Body of pancreas (tissue), 4 donors: ENCODE data around the gene SLC25A23. TPM values are rescaled to one million over a fixed set of nuclear protein-coding genes. Genes with fewer than 3 reads are reported as not detected.
"Not testable (repeated sequence)": the region's sequence is repeated elsewhere in the genome, so short reads cannot be mapped to it uniquely, and the experiment has no call there.

ENCODE experiments used
- ATAC-seq: fragments of 150-250 bp; one replicate; pipeline ENCODE4 v1.9.1; 2016
- DNase-seq, 4 donors: peaks; one replicate each; pipeline ENCODE4 v3.0.0-alpha.2; 2019
- H3K27ac ChIP-seq, 4 donors: fragments of 200-600 bp; sonication (generic); 1 replicate in 3 of 4; 2 replicates in 1 of 4; pipeline versions ENCODE4 v1.5.1 to v1.6.1; 2016 to 2019; ENCODE audit warnings: mild to moderate bottlenecking in 1 of 4, mixed read lengths in 1 of 4, moderate library complexity in 1 of 4
- H3K27me3 ChIP-seq, 2 donors: fragments of 200-600 bp; sonication (generic); one replicate each; pipeline ENCODE4 v1.6.0; 2016; ENCODE audit warnings: mild to moderate bottlenecking in 1 of 2
- H3K36me3 ChIP-seq, 2 donors: fragments of 200-600 bp; sonication (generic); replicated peaks in 1 of 2; 2 replicates each; pipeline ENCODE4 v1.5.1; 2016; ENCODE audit warnings: low read depth in 2 of 2; ENCODE audit not compliant: insufficient read depth in 1 of 2
- H3K4me1 ChIP-seq: fragments of 200-600 bp; sonication (generic); one replicate; pipeline ENCODE4 v1.6.0; 2016
- H3K4me3 ChIP-seq, 2 donors: fragments of 200-600 bp; sonication (generic); 1 replicate in 1 of 2; 2 replicates in 1 of 2; pipeline ENCODE4 v1.5.1; 2016 to 2019
- H3K9me3 ChIP-seq, 3 donors: fragments of 200-600 bp; sonication (generic); 1 replicate in 2 of 3; 2 replicates in 1 of 3; pipeline ENCODE4 v1.5.1; 2016
- CTCF ChIP-seq, 7 experiments: fragments of 450-650 bp in 4 of 7; fragments of 200-600 bp in 3 of 7; sonication (generic) in 3 of 7; IDR thresholded peaks; one replicate each; pipeline ENCODE4 v1.5.1; 2016 to 2019; ENCODE audit warnings: antibody characterized with exemption in 7 of 7
- POLR2A ChIP-seq, 3 donors: fragments of 450-650 bp; IDR thresholded peaks; one replicate each; pipeline ENCODE4 v1.6.1; 2016; ENCODE audit warnings: antibody characterized with exemption in 3 of 3, mild to moderate bottlenecking in 2 of 3
- WGBS, 2 donors: methylation state at CpG; one replicate each; pipeline ENCODE4 v1.1.5; 2017; 5-methylcytosine and 5-hydroxymethylcytosine counted together
- intact Hi-C: fragments of 100-400 bp; cut with DNase I; formaldehyde crosslinking; loops from one replicate; pipeline ENCODE4 v1.15.1; 2023
- total RNA-seq, 2 donors: library from RNA; depleted of rRNA; stranded (reverse); fragments of >200 nt; gene quantifications; one replicate each; pipeline ENCODE4 v1.1.0, GENCODE V29; 2016

SLC25A23 gene
- total RNA-seq, 2 donors from 2014 or later, result 11.5 to 49.3 TPM

GRCh38 chr19:6433165-6433564, 26.4 kb downstream of the SLC25A23 start:
- WGBS, 2 donors, result 84 to 92% methylated on average over 2 to 11 of the region's 11 CpGs
- DNase-seq (no peak), ATAC-seq (no peak)
- H3K4me3 ChIP-seq, result no peak overlapping the region
- intact Hi-C loops, result no loop called here
- H3K4me1 ChIP-seq, result no peaks in the 10 kb centered on the region
- H3K27me3 ChIP-seq, result no peaks in the 10 kb centered on the region
- no peaks in the 10 kb centered on the region for H3K9me3 ChIP-seq
- no peaks in the 10 kb centered on the region for H3K36me3 ChIP-seq
- TF ChIP-seq CTCF (IDR thresholded peaks at IDR 0.05), result no peak
- no peak for TF ChIP-seq POLR2A (IDR thresholded peaks at IDR 0.05)
- H3K27ac ChIP-seq, result no peak overlapping the region

- Histone ChIP-seq H3K4me3 (no peak overlapping the region), H3K36me3 (no peaks in the 10 kb centered on the region), H3K4me1 (no peaks in the 10 kb centered on the region), H3K27me3 (no peaks in the 10 kb centered on the region), H3K9me3 (no peaks in the 10 kb centered on the region), H3K27ac (no peak overlapping the region)
- DNase-seq, result no peak
- TF ChIP-seq POLR2A (IDR thresholded peaks at IDR 0.05), result no peak
- no peak for TF ChIP-seq CTCF (IDR thresholded peaks at IDR 0.05)
- 83 to 86% methylated on average over 11 of the region's 11 CpGs for WGBS, 2 donors
- ATAC-seq, result no peak
- intact Hi-C loops, result no loop called here
Measured at GRCh38 chr19:6431891-6432290, 27.7 kb downstream of the SLC25A23 start.

GRCh38 chr19:6429419-6430221, 30.0 kb downstream of the SLC25A23 start:
- TF ChIP-seq POLR2A (IDR thresholded peaks at IDR 0.05) (no peak), CTCF (IDR thresholded peaks at IDR 0.05) (no peak)
- 51% methylated on average over 16 to 20 of the region's 20 CpGs for WGBS, 2 donors
- intact Hi-C loops, result no loop called here

GRCh38 chr19:6428692-6429418, 30.7 kb downstream of the SLC25A23 start:
- 86 to 95% methylated on average over 2 of the region's 2 CpGs for WGBS, 2 donors
- H3K4me1 ChIP-seq, ATAC-seq, H3K27ac ChIP-seq, H3K27me3 ChIP-seq, H3K36me3 ChIP-seq, H3K4me3 ChIP-seq, intact Hi-C loops, DNase-seq, H3K9me3 ChIP-seq: not testable (repeated sequence)

More at GRCh38 chr19:6429419-6430221, 30.0 kb downstream of the SLC25A23 start:
- H3K4me1 ChIP-seq, result peaks cover 6% of the 10 kb centered on the region
- no peak for DNase-seq
- no peak for ATAC-seq
- no peaks in the 10 kb centered on the region for H3K36me3 ChIP-seq
- no peaks in the 10 kb centered on the region for H3K27me3 ChIP-seq
- H3K27ac ChIP-seq, result no peak overlapping the region
- H3K9me3 ChIP-seq, result no peaks in the 10 kb centered on the region
- H3K4me3 ChIP-seq, result no peak overlapping the region

- no peak overlapping the region for H3K27ac ChIP-seq
- TF ChIP-seq CTCF (IDR thresholded peaks at IDR 0.05), result no peak
- TF ChIP-seq POLR2A (IDR thresholded peaks at IDR 0.05), result no peak
- no peaks in the 10 kb centered on the region for H3K36me3 ChIP-seq
- no peak for ATAC-seq
- intact Hi-C loops, result no loop called here
- no peaks in the 10 kb centered on the region for H3K27me3 ChIP-seq
- H3K4me3 ChIP-seq, result no peak overlapping the region
- 93 to 97% methylated on average over 4 to 18 of the region's 18 CpGs for WGBS, 2 donors
- DNase-seq, result no peak
- no peaks in the 10 kb centered on the region for H3K9me3 ChIP-seq
- H3K4me1 ChIP-seq, result peaks cover 19% of the 10 kb centered on the region
Measured at GRCh38 chr19:6427131-6427530, 32.5 kb downstream of the SLC25A23 start.
